NCI-H2227 (cell line): ENCODE results near the gene TMPRSS9.
"Not testable (repeated sequence)": the region's sequence is repeated elsewhere in the genome, so short reads cannot be mapped to it uniquely, and the experiment has no call there.

Experiments used
- DNase-seq: peaks from one replicate; lab custom pipeline; 2025; ENCODE audit not compliant: unreplicated experiment; lab: John Stamatoyannopoulos, UW

The TMPRSS9 gene

DNA sequence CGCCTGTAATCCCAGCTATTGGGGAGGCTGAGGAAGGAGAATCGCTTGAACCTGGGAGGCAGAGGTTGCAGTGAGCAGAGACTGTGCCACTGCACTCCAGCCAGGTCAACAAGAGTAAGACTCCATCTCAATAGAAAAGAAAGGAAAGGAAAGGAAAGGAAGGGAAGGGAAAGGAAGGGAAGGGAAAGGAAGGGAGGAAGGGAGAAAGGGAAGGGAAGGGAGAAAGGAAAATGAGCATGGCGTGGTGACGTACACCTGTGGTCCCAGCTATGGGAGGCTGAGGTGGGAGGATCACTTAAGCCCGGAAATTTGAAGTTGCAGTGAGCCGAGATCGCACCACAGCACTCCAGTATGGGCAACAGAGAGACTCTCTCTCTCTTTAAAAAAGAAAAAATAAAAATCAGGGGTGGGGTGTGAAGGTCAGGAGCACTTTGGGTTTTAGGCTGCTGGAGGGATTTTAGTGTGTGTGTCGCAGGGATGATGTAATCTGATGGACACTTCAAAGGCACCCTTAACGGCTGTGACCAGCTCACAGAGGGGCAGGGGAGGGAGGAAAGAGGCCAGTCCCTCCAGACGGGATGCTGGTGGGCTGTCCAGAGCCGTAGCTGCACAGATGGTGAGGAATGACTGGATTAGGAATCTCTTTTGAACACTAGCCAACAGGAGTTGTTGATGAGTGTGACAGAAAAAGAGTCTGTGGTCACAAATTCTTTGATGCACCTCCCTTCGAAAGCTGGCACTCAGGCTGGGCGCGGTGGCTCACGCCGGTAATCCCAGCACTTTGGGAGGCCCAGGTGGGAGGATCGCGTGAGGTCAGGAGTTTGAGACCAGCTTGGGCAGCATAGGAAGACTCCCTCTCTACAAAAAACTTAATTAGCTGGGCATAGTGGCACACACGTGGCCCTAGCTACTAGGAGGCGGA, 27.6 kb downstream of the TMPRSS9 start:
- no peak for DNase-seq

DNA sequence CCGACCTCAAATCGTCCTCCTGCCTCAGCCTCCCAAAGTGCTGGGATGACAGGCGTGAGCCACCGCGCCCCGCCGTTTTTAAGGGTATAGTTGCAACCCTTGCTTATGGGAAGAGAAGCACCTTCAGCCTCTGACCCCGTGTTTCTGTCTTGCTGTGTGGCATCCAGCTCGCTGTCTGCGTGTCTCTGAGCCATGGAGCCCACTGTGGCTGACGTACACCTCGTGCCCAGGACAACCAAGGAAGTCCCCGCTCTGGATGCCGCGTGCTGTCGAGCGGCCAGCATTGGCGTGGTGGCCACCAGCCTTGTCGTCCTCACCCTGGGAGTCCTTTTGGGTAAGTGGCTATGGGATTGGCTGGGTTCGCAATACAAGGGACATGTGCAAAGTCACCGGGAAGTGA, 29.5 kb downstream of the TMPRSS9 start:
- DNase-seq, result no peak

GRCh38 chr19:2391118-2391725, 31.2 kb downstream of the TMPRSS9 start:
- DNase-seq, result peak; percentile 61

DNA sequence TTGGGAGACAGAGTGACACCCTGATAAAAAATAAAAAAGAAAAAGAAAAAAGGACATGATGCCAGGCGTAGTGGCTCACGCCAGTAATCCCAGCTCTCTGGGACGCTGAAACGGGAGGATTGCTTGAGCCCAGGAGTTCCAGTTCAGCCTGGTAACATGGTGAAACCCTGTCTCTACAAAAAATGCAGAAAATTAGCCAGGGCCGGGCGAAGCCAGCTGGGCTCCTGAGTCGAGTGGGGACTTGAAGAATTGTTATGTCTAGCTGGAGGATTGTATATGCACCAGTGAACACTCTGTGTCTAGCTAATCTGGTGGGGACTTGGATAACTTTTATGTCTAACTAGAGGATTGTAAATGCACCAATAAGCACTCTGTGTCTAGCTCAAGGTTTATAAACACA, 32.3 kb downstream of the TMPRSS9 start:
- no peak for DNase-seq

DNA sequence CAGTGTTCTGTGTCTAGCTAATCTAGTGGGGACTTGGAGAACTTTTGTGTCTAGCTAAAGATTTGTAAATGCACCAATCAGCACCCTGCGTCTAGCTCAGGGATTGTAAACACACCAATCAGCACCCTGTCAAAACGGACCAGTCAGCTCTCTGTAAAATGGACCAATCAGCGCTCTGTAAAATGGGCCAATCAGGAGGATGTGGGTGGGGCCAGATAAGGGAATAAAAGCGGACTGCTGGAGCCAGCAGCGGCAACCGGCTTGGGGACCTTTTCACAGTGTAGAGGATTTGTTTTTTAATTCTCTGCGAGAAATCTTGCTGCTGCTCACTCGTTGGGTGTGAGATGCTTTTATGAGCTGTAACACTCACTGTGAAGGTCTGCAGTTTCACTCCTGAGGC, 32.8 kb downstream of the TMPRSS9 start:
- DNase-seq, result not testable (repeated sequence)

DNA sequence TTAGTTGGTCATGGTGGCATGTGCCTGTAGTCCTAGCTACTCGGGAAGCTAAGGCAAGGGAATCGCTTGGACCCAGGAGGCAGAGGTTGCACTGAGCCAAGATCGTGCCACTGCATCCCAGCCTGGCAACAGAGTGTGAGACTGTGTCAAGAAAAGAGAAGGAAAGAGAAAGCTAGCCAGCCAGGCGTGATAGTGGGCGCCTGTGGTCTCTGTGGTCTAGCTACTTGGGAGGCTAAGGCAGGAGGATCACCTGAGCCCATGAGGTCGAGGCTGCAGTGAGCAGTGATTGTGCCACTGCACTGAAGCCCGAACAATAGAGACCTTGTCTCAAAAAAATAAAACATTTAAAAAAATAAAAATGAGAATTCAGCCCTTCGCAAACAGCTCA, 34.0 kb downstream of the TMPRSS9 start:
- DNase-seq, result no peak

DNA sequence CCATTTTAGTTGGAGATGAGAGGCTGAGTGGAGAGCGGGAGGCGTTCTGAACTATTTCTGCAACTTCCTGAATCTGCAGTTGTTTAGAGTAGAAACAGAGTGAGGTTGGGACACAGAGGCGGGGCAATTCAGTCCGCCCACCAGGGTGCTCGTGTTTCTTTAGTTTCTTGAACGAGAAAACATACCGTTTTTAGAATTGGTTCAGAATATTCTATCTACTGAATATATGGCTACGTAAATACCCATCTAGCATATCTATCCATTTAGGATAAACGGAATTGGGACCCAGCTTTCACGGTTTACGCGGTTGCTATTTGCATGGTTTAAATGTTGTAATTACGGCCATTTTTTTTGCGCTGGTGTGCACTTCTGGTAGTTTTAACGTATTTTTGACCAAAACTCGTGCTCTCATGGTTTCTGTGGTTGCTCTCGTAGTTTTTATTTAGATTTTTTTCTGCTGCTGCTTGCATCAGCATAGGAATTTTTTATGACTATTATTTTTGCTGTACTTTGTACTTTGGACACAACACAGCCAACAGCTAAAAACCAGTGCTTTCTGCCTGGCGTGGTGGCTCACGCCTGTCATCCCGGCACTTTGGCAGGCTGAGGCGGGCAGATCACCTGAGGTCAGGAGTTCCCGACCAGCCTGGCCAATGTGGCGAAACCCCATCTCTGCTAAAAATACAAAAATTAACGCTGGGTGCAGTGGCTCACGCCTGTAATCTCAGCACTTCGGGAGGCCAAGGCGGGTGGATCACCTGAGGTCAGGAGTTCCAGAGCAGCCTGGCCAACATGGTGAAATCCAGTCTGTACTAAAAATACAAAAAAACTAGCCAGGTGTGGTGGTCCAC, 34.6 kb downstream of the TMPRSS9 start:
- no peak for DNase-seq

DNA sequence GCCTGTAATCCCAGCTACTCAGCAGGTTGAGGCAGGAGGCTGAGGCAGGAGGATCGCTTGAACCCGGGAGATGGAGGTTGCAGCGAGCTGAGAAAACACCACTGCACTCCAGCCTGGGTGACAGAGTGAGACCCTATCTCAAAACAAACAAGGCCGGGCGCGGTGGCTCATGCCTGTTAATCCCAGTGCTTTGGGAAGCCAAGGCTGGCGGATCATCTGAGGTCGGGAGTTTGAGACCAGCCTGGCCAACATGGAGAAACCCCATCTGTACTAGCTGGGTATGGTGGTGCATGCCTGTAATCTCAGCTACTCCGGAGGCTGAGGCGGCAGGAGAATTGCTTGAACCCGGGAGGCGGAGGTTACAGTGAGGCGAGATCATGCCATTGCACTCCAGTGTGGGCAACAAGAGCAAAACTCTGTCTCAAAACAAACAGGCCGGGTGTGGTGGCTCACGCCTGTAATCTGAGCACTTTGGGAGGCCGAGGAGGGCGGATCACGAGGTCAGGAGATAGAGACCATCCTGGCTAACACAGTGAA, 35.3 kb downstream of the TMPRSS9 start:
- not testable (repeated sequence) for DNase-seq

- DNase-seq, result not testable (repeated sequence)
Measured at GRCh38 chr19:2397173-2397572, 37.1 kb downstream of the TMPRSS9 start.

GRCh38 chr19:2398735-2399305, 38.8 kb downstream of the TMPRSS9 start:
- DNase-seq, result no peak

- DNase-seq, result no peak
Measured at GRCh38 chr19:2399582-2399981, 39.5 kb downstream of the TMPRSS9 start.

DNA sequence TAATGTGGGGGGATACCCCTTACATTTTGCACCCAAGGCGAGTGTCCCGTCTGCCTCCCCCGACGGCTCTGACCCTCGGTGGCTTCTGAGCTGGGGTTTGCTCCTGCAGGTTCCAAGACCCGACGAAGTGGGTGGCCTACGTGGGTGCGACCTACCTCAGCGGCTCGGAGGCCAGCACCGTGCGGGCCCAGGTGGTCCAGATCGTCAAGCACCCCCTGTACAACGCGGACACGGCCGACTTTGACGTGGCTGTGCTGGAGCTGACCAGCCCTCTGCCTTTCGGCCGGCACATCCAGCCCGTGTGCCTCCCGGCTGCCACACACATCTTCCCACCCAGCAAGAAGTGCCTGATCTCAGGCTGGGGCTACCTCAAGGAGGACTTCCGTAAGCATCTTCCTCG, 48.2 kb downstream of the TMPRSS9 start:
- DNase-seq, result no peak

GRCh38 chr19:2409352-2409912, 49.4 kb downstream of the TMPRSS9 start:
- no peak for DNase-seq

DNA sequence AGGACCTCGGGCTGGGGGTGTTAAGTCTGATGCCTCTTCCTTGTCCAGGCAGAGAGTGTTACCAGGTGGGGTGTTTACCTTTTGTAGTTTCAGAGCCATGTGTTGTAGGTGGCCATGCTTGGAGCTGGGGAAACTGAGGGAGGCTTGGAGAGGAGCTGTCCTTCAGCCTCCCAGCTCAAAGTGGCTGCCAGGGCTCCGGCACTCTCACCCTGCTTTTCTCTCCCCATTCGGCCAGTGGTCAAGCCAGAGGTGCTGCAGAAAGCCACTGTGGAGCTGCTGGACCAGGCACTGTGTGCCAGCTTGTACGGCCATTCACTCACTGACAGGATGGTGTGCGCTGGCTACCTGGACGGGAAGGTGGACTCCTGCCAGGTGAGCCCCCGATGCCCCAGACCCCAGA, 50.0 kb downstream of the TMPRSS9 start:
- DNase-seq, result no peak

- no peak for DNase-seq
Measured at GRCh38 chr19:2411709-2412108, 51.6 kb downstream of the TMPRSS9 start.

GRCh38 chr19:2412449-2412848, 52.4 kb downstream of the TMPRSS9 start:
- no peak for DNase-seq

- DNase-seq, result no peak
Measured at GRCh38 chr19:2413159-2413558, 53.1 kb downstream of the TMPRSS9 start.

- DNase-seq, result no peak
Measured at GRCh38 chr19:2413629-2414028, 53.6 kb downstream of the TMPRSS9 start.

- no peak for DNase-seq
Measured at GRCh38 chr19:2415281-2415972, 55.4 kb downstream of the TMPRSS9 start.

DNA sequence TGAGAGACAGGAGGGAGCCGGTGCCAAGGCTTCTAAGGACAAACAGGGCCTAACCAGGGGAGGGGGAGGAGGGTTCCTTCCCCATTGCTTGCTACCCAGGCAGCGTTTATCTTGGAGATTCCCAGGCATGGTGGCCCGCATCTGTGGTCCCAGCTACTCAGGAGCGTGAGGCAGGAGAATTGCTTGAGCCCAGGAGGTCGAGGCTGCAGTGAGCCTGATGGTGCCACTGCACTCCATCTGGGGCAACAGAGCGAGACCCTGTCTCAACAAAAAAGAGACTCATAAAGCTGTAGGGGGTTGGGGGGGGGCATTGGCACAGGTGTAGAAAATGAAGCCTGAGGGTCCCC, 55.9 kb downstream of the TMPRSS9 start:
- no peak for DNase-seq
